ENCODE data around the gene CAPN11. TPM values are rescaled to one million over a fixed set of nuclear protein-coding genes. Genes with fewer than 3 reads are reported as not detected.

Gene CAPN11
- polyA plus RNA-seq, 4 donors: 0.14 to 0.38 (median 0.16) TPM; not detected in 1

GRCh38 chr6:44152109-44152461, 6.5 kb upstream of the CAPN11 start:
- no peak for DNase-seq (ENCODE audit: low read depth in 4 of 4, low spot score in 2 of 4)

GRCh38 chr6:44152533-44152932, 6.1 kb upstream of the CAPN11 start:
- no peak for DNase-seq (ENCODE audit: low read depth in 4 of 4, low spot score in 2 of 4)

GRCh38 chr6:44154067-44154466, 4.6 kb upstream of the CAPN11 start:
- no peak for DNase-seq (ENCODE audit: low read depth in 4 of 4, low spot score in 2 of 4)

- DNase-seq (ENCODE audit: low read depth in 4 of 4, low spot score in 2 of 4): no peak
These were observed 2.0 kb upstream of the CAPN11 start for GRCh38 chr6:44156494-44157151.

GRCh38 chr6:44157152-44157521, 1.5 kb upstream of the CAPN11 start:
- DNase-seq (ENCODE audit: low read depth in 4 of 4, low spot score in 2 of 4): no peak

- no peak for DNase-seq (ENCODE audit: low read depth in 4 of 4, low spot score in 2 of 4)
These were observed 3.3 kb downstream of the CAPN11 start for GRCh38 chr6:44161997-44162338.

- DNase-seq (ENCODE audit: low read depth in 4 of 4, low spot score in 2 of 4): no peak
These were observed 4.4 kb downstream of the CAPN11 start for GRCh38 chr6:44162876-44163625.

- DNase-seq (ENCODE audit: low read depth in 4 of 4, low spot score in 2 of 4): no peak
These were observed 7.5 kb downstream of the CAPN11 start for GRCh38 chr6:44166116-44166515.

- no peak for DNase-seq (ENCODE audit: low read depth in 4 of 4, low spot score in 2 of 4)
These were observed 8.1 kb downstream of the CAPN11 start for GRCh38 chr6:44166591-44167184.

GRCh38 chr6:44167567-44167966, 8.9 kb downstream of the CAPN11 start:
- no peak for DNase-seq (ENCODE audit: low read depth in 4 of 4, low spot score in 2 of 4)

GRCh38 chr6:44169154-44169553, 10.5 kb downstream of the CAPN11 start:
- DNase-seq (ENCODE audit: low read depth in 4 of 4, low spot score in 2 of 4): no peak

GRCh38 chr6:44169886-44170570, 11.4 kb downstream of the CAPN11 start:
- DNase-seq (ENCODE audit: low read depth in 4 of 4, low spot score in 2 of 4): no peak

GRCh38 chr6:44171899-44172546, 13.4 kb downstream of the CAPN11 start:
- no peak for DNase-seq (ENCODE audit: low read depth in 4 of 4, low spot score in 2 of 4)

GRCh38 chr6:44172731-44173500, 14.3 kb downstream of the CAPN11 start:
- peak in 3 of 4 donors; percentile 55 to 70 (median 62) for DNase-seq (ENCODE audit: low read depth in 4 of 4, low spot score in 2 of 4)

GRCh38 chr6:44176130-44176761, 17.6 kb downstream of the CAPN11 start:
- DNase-seq (ENCODE audit: low read depth in 4 of 4, low spot score in 2 of 4): no peak

- DNase-seq (ENCODE audit: low read depth in 4 of 4, low spot score in 2 of 4): no peak
These were observed 18.3 kb downstream of the CAPN11 start for GRCh38 chr6:44176762-44177509.

- DNase-seq (ENCODE audit: low read depth in 4 of 4, low spot score in 2 of 4): no peak
These were observed 19.2 kb downstream of the CAPN11 start for GRCh38 chr6:44177691-44178423.

GRCh38 chr6:44178424-44179071, 19.9 kb downstream of the CAPN11 start:
- DNase-seq (ENCODE audit: low read depth in 4 of 4, low spot score in 2 of 4): no peak
